Stimulated activated effector memory CD8-positive, alpha-beta T cell treated with anti-CD3 and anti-CD28 coated beads, Interleukin-12 subunit alpha, Interleukin-12 subunit beta, amount 100 ng/mL, for 72 hours (primary cell): Measurements from ENCODE around the gene YIF1B.
"Not testable (repeated sequence)": the region's sequence is repeated elsewhere in the genome, so short reads cannot be mapped to it uniquely, and the experiment has no call there.

Experiments used
- ATAC-seq: fragments of 150-1000 bp; cut with Tn5 transposase; 2 replicates; pipeline ENCODE4 v1.10.0; 2021
- DNase-seq, 2 donors: peaks; one replicate each; pipeline ENCODE4 v3.0.0; 2021 to 2022; ENCODE audit warnings: low spot score in 2 of 2
- H3K27ac Mint-ChIP-seq: one replicate; pipeline ENCODE4 v1.8.0; 2022; ENCODE audit warnings: mild to moderate bottlenecking, mixed read lengths
- H3K36me3 Mint-ChIP-seq: one replicate; pipeline ENCODE4 v1.8.0; 2022; ENCODE audit warnings: mild to moderate bottlenecking, mixed read lengths
- H3K4me1 Mint-ChIP-seq: one replicate; pipeline ENCODE4 v1.8.0; 2022; ENCODE audit warnings: mixed read lengths
- H3K4me3 Mint-ChIP-seq: one replicate; pipeline ENCODE4 v1.8.0; 2022; ENCODE audit warnings: mild to moderate bottlenecking, mixed read lengths
- H3K9me3 Mint-ChIP-seq: one replicate; pipeline ENCODE4 v1.8.0; 2022; ENCODE audit warnings: mixed read lengths

Gene YIF1B, protein sequence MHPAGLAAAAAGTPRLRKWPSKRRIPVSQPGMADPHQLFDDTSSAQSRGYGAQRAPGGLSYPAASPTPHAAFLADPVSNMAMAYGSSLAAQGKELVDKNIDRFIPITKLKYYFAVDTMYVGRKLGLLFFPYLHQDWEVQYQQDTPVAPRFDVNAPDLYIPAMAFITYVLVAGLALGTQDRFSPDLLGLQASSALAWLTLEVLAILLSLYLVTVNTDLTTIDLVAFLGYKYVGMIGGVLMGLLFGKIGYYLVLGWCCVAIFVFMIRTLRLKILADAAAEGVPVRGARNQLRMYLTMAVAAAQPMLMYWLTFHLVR

DNA sequence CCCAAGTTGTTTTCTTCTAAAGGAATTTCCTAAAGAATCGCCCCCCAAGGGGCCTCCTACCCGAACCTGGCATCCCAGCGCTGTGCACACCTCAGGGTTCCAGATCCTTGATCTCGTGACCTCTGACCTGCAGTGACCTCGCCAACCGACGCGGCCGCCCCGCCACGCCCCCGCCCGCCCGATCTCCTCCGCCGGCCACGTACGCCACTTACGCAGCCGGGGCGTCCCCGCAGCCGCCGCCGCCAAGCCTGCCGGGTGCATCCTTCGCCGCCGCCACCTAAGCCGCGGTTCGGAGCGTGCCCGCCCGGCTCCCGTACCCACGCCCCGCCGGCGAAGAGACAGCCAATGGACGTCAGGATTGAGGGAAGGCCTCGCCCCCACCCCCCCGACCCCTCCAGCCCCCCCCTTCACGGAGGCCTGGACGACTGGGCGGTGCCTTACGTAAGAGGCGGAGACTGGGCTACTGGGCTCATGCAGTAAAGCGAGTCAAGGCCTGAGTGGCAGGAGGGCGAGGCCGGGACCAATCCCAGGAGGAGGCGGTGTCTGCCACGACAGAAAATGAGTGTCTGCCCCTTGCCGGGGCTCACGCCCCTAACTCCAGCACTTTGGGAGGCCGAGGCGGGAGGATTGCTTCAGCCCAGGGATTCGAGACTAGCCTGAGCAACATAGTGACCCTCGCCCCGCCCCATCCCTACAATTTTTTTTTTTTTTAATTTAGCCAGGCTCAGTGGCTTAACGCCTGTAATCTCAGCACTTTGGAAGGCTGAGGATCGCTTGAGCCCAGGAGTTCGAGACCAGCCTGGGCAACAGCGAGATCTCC lies at the start of gene YIF1B:
Gene YIF1B (minus strand): TSS at position 291 of the 820 bp plus-strand sequence. CDS start 30 bp downstream, at position 261.
- peak within 1 kb of the TSS; percentile 81 for H3K27ac Mint-ChIP-seq
- H3K9me3 Mint-ChIP-seq, result no peaks in the 10 kb centered on the region
- ATAC-seq (peak; percentile 93), DNase-seq (peak; percentile 94 to 96)
- H3K4me1 Mint-ChIP-seq, result peaks cover 41% of the 10 kb centered on the region
- H3K4me3 Mint-ChIP-seq, result peak within 1 kb of the TSS; percentile 83
- H3K36me3 Mint-ChIP-seq, result peaks cover 6% of the 10 kb centered on the region

DNA sequence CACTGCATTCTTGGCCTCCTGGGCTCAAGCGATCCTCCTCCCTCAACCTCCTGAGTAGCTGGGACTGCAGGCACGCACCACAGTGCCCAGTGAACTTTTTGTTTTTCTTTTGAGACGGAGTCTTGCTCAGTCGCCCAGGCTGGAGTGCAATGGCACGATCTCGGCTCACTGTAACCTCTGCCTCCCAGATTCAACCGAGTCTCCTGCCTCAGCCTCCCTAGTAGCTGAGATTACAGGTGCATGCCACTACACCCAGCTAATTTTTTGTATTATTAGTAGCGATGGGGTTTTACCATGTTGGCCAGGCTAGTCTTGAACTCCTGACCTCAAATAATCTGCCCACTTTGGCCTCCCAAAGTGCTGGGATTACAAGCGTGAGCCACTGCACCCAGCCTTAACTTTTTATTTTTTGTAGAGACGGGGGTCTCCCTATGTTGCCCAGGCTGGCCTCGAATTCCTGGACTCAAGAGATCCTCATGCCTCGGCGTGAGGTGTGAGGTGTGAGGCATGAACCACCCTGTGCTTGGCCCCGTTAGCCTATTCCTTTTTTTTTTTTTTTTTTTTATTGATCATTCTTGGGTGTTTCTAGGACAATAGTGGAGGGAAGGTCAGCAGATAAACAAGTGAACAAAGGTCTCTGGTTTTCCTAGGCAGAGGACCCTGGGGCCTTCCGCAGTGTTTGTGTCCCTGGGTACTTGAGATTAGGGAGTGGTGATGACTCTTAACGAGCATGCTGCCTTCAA lies 47.4 kb upstream of the YIF1B start:
- peaks cover 20% of the 10 kb centered on the region for H3K4me1 Mint-ChIP-seq
- H3K4me3 Mint-ChIP-seq, result peak overlapping the region; percentile 78
- H3K36me3 Mint-ChIP-seq, DNase-seq, H3K27ac Mint-ChIP-seq, H3K9me3 Mint-ChIP-seq, ATAC-seq: not testable (repeated sequence)

DNA sequence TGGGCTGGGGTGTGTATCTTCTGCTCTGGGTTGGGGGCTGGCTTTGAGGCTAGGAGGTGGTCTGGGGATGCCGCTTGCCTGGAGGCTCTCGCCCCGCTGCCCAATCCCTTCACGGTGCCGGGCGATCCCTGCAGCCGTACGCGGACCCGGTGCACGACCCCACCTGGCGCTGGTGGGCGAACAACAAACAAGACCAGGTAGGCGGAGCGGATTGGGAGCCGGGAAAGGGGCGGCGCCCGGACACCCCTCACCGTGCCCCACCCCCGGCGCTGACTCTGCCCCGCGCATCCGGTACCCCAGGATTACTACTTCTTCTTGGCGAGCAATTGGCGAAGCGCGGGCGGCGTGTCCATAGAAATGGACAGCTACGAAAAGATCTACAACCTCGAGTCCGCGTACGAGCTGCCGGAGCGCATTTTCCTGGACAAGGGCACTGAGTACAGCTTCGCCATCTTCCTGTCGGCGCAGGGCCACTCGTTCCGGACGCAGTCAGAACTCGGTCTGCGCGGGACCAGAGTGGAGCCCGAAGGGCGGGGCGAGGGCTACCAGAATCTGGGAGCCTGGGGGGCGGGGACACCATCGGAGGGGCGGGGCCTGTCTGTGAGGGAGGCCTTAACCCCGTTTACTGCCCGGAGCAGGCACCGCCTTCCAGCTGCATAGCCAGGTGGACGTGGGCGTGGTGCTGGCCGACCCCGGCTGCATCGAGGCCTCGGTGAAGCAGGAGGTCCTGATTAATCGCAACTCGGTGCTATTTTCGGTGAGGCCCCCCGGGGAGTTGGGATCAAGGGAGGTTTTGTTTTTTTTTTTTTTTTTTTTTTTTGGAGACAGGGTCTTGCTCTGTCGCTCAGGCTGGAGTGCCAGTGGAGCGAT lies 46.6 kb upstream of the YIF1B start:
- DNase-seq (peak; percentile 61 to 90), ATAC-seq (peak; percentile 78)
- Mint-ChIP-seq H3K4me1 (peaks cover 20% of the 10 kb centered on the region), H3K36me3 (peaks cover 4% of the 10 kb centered on the region), H3K4me3 (peak overlapping the region; percentile 78), H3K9me3 (no peaks in the 10 kb centered on the region), H3K27ac (no peak overlapping the region)

DNA sequence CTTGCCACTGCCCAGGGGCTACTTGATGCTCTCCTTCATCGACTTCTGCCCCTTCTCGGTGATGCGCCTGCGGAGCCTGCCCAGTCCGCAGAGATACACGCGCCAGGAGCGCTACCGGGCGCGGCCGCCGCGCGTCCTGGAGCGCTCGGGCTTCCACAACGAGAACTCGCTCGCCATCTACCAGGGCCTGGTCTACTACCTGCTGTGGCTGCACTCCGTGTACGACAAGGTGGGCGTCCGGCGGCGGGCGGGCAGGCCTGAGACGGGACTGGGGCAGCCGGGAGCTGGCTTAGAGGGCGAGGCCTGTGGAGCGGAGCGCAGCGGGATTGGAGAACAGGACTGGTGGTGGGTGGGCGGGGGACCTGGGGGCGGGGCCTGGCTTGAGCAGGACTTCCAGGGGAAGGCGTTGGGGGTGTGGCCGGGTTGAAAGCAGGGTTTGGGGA lies 45.9 kb upstream of the YIF1B start:
- H3K4me3 Mint-ChIP-seq, result peak overlapping the region; percentile 78
- peaks cover 20% of the 10 kb centered on the region for H3K4me1 Mint-ChIP-seq
- no peak overlapping the region for H3K27ac Mint-ChIP-seq
- peaks cover 4% of the 10 kb centered on the region for H3K36me3 Mint-ChIP-seq
- ATAC-seq, result peak; percentile 80
- H3K9me3 Mint-ChIP-seq, result no peaks in the 10 kb centered on the region
- peak; percentile 54 to 87 for DNase-seq

DNA sequence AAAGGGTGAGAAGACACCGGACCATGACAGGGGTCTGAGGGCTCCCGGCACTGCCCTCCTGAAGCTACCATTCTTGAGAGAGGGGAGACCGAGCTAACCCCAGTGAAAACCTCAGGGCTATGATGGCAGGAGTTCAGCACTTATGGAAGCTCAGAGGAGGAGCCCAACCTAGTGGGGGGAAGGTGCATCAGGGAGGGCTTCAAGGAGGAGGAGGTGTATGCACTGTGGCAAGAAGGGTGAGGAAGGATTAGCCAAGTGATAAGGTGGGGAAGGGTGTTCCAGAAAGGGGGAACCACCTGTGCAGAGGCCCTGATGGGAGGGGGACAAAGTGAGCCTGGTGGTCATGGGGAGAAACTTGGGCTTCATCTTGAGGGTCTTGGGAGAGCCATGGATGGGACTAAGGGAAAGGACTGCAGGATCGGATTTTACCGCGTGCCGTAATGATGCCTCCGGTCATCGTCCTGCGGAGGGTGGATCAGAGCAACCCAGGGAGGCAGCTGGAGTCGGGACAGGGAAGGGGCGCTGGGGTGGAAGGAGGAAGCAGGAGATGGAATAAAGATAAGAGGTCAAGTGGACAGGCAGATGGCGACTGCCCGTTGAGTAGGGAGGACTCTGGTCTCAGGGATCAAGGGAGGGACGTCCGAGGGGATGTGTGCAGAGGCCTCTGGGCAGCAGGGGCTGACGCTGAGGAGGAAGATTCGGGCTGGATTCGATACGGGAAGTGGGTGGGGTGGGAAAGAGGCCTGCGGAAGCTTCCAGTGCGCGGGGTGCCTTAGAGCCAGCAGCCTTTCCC lies 45.3 kb upstream of the YIF1B start:
- H3K36me3 Mint-ChIP-seq, result peaks cover 4% of the 10 kb centered on the region
- no peak for ATAC-seq
- no peak for DNase-seq
- peaks cover 20% of the 10 kb centered on the region for H3K4me1 Mint-ChIP-seq
- no peaks in the 10 kb centered on the region for H3K9me3 Mint-ChIP-seq
- H3K4me3 Mint-ChIP-seq, result peak overlapping the region; percentile 78
- H3K27ac Mint-ChIP-seq, result no peak overlapping the region

DNA sequence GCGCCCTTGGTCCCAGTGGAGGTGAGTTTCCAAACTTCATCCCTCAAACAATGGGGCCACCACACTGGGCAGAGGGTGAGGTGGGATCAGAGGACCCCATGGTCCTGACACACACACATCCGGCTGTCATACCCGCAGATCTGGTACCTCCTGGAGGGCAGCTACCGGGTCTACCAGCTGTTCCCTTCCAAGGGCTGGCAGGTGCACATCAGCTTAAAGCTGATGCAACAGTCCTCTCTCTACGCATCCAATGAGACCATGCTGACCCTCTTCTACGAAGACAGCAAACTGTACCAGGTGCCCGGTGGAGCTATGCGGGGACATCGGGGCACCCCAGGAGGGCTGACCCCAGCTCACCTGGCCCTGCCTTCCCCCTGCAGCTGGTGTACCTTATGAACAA lies 44.6 kb upstream of the YIF1B start:
- DNase-seq (no peak), ATAC-seq (no peak)
- Mint-ChIP-seq H3K36me3 (peaks cover 4% of the 10 kb centered on the region), H3K27ac (no peak overlapping the region), H3K9me3 (no peaks in the 10 kb centered on the region), H3K4me3 (peak overlapping the region; percentile 78), H3K4me1 (peaks cover 20% of the 10 kb centered on the region)

DNA sequence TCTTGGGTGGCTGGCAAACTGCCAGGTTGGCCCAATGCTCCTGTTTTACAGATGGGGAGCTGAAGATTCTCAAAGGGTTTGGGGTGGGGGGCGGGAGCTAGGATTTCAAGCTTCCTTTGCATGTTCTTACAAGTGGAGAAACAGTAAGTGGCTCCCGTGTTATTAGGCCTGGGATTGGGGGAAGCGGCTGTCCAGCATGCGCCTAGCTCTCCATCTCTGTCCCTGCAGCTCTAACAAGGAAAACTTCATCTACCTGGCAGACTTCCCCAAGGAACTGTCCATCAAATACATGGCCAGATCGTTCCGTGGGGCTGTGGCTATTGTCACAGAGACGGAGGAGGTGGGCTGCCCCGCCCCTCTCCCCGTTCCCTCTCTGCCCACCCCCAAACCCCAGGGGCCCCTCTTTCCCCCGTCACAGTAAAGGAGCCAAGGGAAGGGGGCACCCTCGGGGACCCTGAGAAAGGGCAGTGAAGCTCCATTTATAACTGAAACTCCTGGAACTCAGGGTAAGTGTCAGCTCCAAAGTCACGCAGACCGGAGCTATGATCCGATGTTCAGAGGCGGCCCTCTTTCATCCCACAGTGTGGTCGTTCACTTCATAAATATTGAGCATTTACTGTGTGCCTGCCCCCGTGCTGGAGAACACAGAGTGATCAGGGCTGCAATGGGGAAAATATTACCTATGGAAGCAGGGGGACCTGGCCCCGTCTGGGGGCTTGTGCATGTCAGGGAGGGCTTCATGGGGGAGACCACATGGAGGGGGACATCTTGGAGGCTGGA lies 43.7 kb upstream of the YIF1B start:
- no peak overlapping the region for H3K27ac Mint-ChIP-seq
- H3K4me1 Mint-ChIP-seq, result peaks cover 20% of the 10 kb centered on the region
- no peaks in the 10 kb centered on the region for H3K9me3 Mint-ChIP-seq
- no peak for ATAC-seq
- no peak for DNase-seq
- peaks cover 4% of the 10 kb centered on the region for H3K36me3 Mint-ChIP-seq
- H3K4me3 Mint-ChIP-seq, result peak overlapping the region; percentile 78

DNA sequence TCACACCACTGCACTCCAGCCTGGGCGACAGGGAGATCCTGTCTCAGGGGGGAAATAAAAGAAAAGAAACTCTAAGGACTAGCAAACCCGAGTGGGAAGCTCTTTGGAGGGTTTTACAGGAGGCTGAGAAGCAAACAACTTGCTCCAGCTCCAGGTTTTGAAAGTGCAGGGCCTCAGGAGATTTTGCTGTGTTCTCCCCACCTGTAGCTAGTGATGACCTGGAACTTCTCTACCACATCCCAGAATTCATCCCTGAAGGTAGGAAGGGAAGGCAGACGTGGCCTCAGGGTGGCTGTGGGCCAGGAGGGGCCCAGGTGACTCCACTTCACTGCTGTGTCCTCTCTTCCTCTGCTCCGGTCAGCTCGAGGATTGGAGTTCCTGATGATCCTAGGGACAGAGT lies 42.3 kb upstream of the YIF1B start:
- Mint-ChIP-seq H3K36me3 (peaks cover 4% of the 10 kb centered on the region), H3K4me3 (no peak overlapping the region), H3K9me3 (no peaks in the 10 kb centered on the region), H3K4me1 (peaks cover 20% of the 10 kb centered on the region), H3K27ac (no peak overlapping the region)
- ATAC-seq (no peak), DNase-seq (no peak)

DNA sequence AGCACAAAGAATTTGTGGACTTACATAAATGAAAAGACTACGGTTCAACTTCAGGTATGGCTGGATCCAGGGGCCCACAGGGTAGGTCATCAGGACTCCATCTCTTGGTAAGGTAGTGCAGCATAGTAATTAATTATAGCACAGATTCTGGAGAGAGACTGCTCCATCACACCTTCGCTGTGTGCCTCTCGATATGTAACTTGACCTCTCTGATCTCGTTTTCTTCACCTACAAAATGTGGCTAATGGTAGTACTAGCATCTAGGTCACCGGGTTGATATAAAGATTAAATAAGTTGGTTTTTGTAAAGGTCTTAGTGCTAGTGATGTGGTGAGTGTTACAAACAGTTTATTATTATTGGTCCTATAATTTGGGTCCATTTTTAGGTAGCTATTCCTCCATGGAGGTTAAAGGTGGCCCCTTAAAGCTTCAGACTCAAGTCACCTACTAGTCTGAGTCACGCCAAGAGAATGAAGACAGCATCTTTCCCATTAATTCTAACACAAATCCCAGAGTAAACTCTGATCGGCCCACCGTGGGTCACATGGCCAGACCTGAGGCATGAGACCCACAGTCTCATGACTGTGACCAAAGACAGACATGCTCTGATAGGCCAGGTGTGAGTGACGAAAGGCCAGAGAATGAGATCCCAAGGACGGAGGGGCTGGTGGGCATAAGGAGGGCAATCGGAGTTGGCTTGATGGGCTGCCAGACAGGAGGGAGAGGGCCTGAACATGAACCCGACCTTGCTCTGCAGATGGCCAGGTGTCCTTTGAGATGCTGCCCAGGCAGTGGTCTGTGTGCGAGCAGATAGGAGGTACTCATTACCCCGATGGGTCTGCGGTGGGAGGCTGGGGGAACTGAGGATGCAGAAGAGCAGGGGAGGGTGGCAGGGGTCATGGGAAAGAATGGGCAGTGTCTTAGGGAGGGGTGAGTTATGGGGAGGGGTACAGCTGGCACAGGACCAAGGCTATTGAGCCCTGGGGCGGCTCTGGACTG lies 40.3 kb upstream of the YIF1B start:
- Mint-ChIP-seq H3K36me3 (no peaks in the 10 kb centered on the region), H3K4me1 (peaks cover 6% of the 10 kb centered on the region), H3K9me3 (no peaks in the 10 kb centered on the region), H3K27ac (no peak overlapping the region), H3K4me3 (no peak overlapping the region)
- DNase-seq (no peak), ATAC-seq (no peak)

DNA sequence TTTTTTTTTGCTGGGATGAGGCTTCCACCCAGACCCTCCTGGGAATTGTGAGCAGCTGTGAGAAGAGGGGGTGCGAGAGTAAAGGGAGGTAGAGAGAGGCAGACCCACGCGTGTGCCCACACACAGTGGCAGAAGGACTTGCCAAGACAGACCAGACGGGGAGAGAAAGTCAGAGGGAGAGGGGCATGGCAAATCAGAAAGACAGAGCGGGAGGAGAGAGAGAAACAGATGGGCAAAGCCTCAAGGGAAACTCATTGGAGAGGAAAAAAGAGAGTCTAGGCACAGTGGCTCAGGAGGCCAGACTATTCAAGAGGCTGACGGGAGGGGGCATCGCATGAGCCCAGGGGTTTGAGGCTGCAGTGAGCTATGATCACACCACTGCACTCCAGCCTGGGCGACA lies 36.9 kb upstream of the YIF1B start:
- Mint-ChIP-seq H3K4me3 (no peak overlapping the region), H3K36me3 (no peaks in the 10 kb centered on the region), H3K27ac (no peak overlapping the region), H3K4me1 (no peaks in the 10 kb centered on the region), H3K9me3 (no peaks in the 10 kb centered on the region)
- ATAC-seq (no peak), DNase-seq (no peak)

DNA sequence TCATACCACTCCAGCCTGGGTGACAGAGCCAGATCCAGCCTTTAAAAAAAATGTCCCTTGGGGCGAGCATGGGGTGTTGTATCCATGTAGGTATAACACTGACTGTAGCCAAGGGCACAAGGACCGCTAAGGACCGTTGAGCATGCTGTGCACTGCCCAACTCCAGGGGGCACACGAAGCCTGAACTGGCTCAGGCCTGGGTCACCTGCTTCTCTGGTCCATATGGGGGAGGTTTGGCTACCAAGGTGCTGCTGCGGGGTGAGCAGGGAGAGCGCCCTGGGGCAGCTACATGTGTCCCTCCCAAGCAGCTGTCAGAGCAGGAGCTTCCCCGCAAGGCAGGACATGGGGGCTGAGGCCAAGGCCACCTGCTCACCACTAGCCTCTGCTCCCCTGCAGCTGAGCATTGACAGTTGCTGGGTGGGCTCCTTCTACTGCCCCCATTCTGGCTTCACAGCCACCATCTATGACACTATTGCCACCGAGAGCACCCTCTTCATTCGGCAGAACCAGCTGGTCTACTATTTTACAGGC lies 36.2 kb upstream of the YIF1B start:
- H3K4me1 Mint-ChIP-seq, result no peaks in the 10 kb centered on the region
- no peak overlapping the region for H3K4me3 Mint-ChIP-seq
- DNase-seq, result no peak
- no peaks in the 10 kb centered on the region for H3K9me3 Mint-ChIP-seq
- no peaks in the 10 kb centered on the region for H3K36me3 Mint-ChIP-seq
- no peak for ATAC-seq
- no peak overlapping the region for H3K27ac Mint-ChIP-seq

DNA sequence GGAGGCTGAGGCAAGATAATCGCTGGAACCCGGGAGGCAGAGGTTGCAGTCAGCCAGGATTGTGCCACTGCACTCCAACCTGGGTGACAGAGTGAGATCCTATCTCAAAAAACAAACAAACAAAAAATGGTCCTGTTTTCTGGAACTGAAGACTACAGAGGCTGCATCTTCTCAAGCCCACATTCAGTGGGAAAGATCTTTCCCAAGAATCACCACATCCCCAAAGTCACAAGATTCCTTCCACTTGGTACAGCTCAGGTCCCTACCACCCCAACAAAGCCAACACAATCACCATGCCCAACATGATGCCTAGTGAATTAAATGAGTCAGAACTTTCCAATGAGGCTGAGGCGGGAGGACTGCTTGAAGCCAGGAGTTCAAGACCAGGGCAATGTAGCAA lies 35.1 kb upstream of the YIF1B start:
- Mint-ChIP-seq H3K36me3 (no peaks in the 10 kb centered on the region), H3K4me3 (no peak overlapping the region), H3K9me3 (no peaks in the 10 kb centered on the region), H3K27ac (no peak overlapping the region), H3K4me1 (no peaks in the 10 kb centered on the region)
- no peak for DNase-seq
- no peak for ATAC-seq
